PC-3 (cell line): ENCODE measurements around the gene ANKRD13B.

Experiments used
- CTCF ChIP-seq: fragments of 300-600 bp; sonication (generic); conservative IDR thresholded peaks from 2 replicates; pipeline ENCODE4 v1.5.1; 2017; ENCODE audit warnings: antibody characterized with exemption, low read depth, mild to moderate bottlenecking, low read length
- EZH2 ChIP-seq: fragments of 300-600 bp; sonication (generic); IDR thresholded peaks from one replicate; pipeline ENCODE4 v1.6.1; 2017; ENCODE audit warnings: antibody characterized with exemption, mild to moderate bottlenecking, low read length; ENCODE audit not compliant: unreplicated experiment
- EZH2phosphoT487 ChIP-seq: fragments of 300-600 bp; sonication (generic); IDR thresholded peaks from 2 replicates; pipeline ENCODE4 v1.6.1; 2018; ENCODE audit warnings: mild to moderate bottlenecking, antibody characterized with exemption, low read length, borderline replicate concordance

- TF ChIP-seq CTCF (no peak), EZH2phosphoT487 (no peak), EZH2 (no peak)
Measured at GRCh38 chr17:29621751-29622194, 28.8 kb downstream of the ANKRD13B start.
